K562 (cell line): ENCODE data around the gene SLC38A2. TPM values are rescaled to one million over a fixed set of nuclear protein-coding genes. Genes with fewer than 3 reads are reported as not detected.

Experiments used
- ARNT ChIP-seq, 2 experiments: fragments of 450-650 bp; IDR thresholded peaks; 2 replicates each; pipeline ENCODE4 v1.6.1; 2016; ENCODE audit warnings: mild to moderate bottlenecking in 1 of 2
- DNMT1 ChIP-seq: fragments of 450-650 bp; IDR thresholded peaks from 2 replicates; pipeline ENCODE4 v1.6.1; 2016; ENCODE audit warnings: antibody characterized with exemption, mild to moderate bottlenecking
- IRF1 ChIP-seq: sonication (generic); formaldehyde crosslinking; IDR thresholded peaks from 2 replicates; pipeline ENCODE4 v1.8.0; 2022; ENCODE audit warnings: missing genetic modification reagents, mild to moderate bottlenecking, borderline replicate concordance
- KDM1A ChIP-seq, 2 experiments: fragments of 450-650 bp; IDR thresholded peaks; 2 replicates each; pipeline ENCODE4 v1.6.1; 2016; ENCODE audit warnings: mild to moderate bottlenecking in 2 of 2
- NFXL1 ChIP-seq: fragments of 450-650 bp; formaldehyde crosslinking; IDR thresholded peaks from 2 replicates; pipeline ENCODE4 v1.4.0; 2021; ENCODE audit warnings: mild to moderate bottlenecking
- RNF219 ChIP-seq: fragments of 250-450 bp; sonication (Bioruptor Pico); IDR thresholded peaks from 2 replicates; pipeline ENCODE4 v1.5.0; 2022; ENCODE audit warnings: mild to moderate bottlenecking
- UBTF ChIP-seq, 2 experiments: IDR thresholded peaks; 2 replicates each; pipeline ENCODE4 v1.6.1; 2012; ENCODE audit warnings: improper control_type of control experiment in 2 of 2, low read depth in 2 of 2, low read length in 2 of 2, borderline replicate concordance in 1 of 2
- ZFP30 ChIP-seq: fragments of 250-450 bp; sonication (Bioruptor Pico); IDR thresholded peaks from 2 replicates; pipeline ENCODE4 v1.8.0; 2022; ENCODE audit warnings: moderate library complexity, mild to moderate bottlenecking, inconsistent platforms, borderline replicate concordance
- ZNF311 ChIP-seq: fragments of 250-450 bp; sonication (Bioruptor Pico); IDR thresholded peaks from 2 replicates; pipeline ENCODE4 v1.4.0; 2020; ENCODE audit warnings: mild to moderate bottlenecking, moderate library complexity
- ZNF780A ChIP-seq: fragments of 250-450 bp; sonication (Bioruptor Pico); IDR thresholded peaks from 2 replicates; pipeline ENCODE4 v1.5.0; 2021; ENCODE audit warnings: mild to moderate bottlenecking
- ZSCAN32 ChIP-seq: fragments of 450-650 bp; formaldehyde crosslinking; IDR thresholded peaks from 2 replicates; pipeline ENCODE4 v1.4.0; 2020; ENCODE audit warnings: mild to moderate bottlenecking, moderate library complexity
- polyA plus RNA-seq, 8 experiments: library from polyadenylated mRNA; depleted of rRNA in 4 of 8; stranded (reverse) in 5 of 8; unstranded in 3 of 8; fragments of >200 nt; fragmentation: Nextera tagmentation in 2 of 8; fragmentation: Illumina TruSeq in 1 of 8; extraction: Ambion mirVana in 2 of 8; extraction: Trizol in 1 of 8; gene quantifications; 2 replicates each; pipeline versions ENCODE4 v1.2.1 to v1.2.3, GENCODE V29; 2011 to 2014; ENCODE audit warnings: inconsistent platforms in 1 of 8, missing spikeins in 1 of 8
- total RNA-seq, 7 experiments: library from RNA; depleted of rRNA in 6 of 7; stranded (reverse); fragments of >200 nt in 6 of 7; fragmentation: Illumina TruSeq in 2 of 7; extraction: Trizol in 2 of 7; gene quantifications; 2 replicates each; pipeline versions ENCODE4 v1.2.1 to v1.2.3, GENCODE V29; 2011 to 2021; ENCODE audit warnings: low replicate concordance in 1 of 7
- TF ChIP-seq, protein P1 (sequence below): fragments of 450-650 bp; IDR thresholded peaks from 2 replicates; pipeline ENCODE4 v1.6.1; 2016; ENCODE audit warnings: mild to moderate bottlenecking, moderate library complexity

The SLC38A2 gene
- total and polyA plus RNA-seq, 9 of the 15 experiments (the other 6 are each of a cell fraction or from before 2014, with no cell fraction given), result 98.7 to 292 (median 143) TPM

GRCh38 chr12:46385438-46385837, 12.9 kb upstream of the SLC38A2 start (continued):
- TF ChIP-seq IRF1 (CRISPR knock-in tag) (no peak), RNF219 (CRISPR knock-in tag) (no peak), ZNF780A (CRISPR knock-in tag) (no peak), ZSCAN32 (CRISPR knock-in tag) (0 out of 2 replicates have a peak, but pooled peaks have one; percentile 41), NFXL1 (CRISPR knock-in tag) (no peak), UBTF (IDR thresholded peaks at IDR 0.05; ENCODE audit: borderline replicate concordance in 1 of 2, low read depth in 2 of 2, low read length in 2 of 2) (no peak), DNMT1 (no peak), ZNF311 (CRISPR knock-in tag) (peak; percentile 53; the same call in 1 of the 2 replicates), ARNT (IDR thresholded peaks at IDR 0.05) (no peak), KDM1A (IDR thresholded peaks at IDR 0.05) (no peak), ZFP30 (no peak)
- TF ChIP-seq, protein P1, sequence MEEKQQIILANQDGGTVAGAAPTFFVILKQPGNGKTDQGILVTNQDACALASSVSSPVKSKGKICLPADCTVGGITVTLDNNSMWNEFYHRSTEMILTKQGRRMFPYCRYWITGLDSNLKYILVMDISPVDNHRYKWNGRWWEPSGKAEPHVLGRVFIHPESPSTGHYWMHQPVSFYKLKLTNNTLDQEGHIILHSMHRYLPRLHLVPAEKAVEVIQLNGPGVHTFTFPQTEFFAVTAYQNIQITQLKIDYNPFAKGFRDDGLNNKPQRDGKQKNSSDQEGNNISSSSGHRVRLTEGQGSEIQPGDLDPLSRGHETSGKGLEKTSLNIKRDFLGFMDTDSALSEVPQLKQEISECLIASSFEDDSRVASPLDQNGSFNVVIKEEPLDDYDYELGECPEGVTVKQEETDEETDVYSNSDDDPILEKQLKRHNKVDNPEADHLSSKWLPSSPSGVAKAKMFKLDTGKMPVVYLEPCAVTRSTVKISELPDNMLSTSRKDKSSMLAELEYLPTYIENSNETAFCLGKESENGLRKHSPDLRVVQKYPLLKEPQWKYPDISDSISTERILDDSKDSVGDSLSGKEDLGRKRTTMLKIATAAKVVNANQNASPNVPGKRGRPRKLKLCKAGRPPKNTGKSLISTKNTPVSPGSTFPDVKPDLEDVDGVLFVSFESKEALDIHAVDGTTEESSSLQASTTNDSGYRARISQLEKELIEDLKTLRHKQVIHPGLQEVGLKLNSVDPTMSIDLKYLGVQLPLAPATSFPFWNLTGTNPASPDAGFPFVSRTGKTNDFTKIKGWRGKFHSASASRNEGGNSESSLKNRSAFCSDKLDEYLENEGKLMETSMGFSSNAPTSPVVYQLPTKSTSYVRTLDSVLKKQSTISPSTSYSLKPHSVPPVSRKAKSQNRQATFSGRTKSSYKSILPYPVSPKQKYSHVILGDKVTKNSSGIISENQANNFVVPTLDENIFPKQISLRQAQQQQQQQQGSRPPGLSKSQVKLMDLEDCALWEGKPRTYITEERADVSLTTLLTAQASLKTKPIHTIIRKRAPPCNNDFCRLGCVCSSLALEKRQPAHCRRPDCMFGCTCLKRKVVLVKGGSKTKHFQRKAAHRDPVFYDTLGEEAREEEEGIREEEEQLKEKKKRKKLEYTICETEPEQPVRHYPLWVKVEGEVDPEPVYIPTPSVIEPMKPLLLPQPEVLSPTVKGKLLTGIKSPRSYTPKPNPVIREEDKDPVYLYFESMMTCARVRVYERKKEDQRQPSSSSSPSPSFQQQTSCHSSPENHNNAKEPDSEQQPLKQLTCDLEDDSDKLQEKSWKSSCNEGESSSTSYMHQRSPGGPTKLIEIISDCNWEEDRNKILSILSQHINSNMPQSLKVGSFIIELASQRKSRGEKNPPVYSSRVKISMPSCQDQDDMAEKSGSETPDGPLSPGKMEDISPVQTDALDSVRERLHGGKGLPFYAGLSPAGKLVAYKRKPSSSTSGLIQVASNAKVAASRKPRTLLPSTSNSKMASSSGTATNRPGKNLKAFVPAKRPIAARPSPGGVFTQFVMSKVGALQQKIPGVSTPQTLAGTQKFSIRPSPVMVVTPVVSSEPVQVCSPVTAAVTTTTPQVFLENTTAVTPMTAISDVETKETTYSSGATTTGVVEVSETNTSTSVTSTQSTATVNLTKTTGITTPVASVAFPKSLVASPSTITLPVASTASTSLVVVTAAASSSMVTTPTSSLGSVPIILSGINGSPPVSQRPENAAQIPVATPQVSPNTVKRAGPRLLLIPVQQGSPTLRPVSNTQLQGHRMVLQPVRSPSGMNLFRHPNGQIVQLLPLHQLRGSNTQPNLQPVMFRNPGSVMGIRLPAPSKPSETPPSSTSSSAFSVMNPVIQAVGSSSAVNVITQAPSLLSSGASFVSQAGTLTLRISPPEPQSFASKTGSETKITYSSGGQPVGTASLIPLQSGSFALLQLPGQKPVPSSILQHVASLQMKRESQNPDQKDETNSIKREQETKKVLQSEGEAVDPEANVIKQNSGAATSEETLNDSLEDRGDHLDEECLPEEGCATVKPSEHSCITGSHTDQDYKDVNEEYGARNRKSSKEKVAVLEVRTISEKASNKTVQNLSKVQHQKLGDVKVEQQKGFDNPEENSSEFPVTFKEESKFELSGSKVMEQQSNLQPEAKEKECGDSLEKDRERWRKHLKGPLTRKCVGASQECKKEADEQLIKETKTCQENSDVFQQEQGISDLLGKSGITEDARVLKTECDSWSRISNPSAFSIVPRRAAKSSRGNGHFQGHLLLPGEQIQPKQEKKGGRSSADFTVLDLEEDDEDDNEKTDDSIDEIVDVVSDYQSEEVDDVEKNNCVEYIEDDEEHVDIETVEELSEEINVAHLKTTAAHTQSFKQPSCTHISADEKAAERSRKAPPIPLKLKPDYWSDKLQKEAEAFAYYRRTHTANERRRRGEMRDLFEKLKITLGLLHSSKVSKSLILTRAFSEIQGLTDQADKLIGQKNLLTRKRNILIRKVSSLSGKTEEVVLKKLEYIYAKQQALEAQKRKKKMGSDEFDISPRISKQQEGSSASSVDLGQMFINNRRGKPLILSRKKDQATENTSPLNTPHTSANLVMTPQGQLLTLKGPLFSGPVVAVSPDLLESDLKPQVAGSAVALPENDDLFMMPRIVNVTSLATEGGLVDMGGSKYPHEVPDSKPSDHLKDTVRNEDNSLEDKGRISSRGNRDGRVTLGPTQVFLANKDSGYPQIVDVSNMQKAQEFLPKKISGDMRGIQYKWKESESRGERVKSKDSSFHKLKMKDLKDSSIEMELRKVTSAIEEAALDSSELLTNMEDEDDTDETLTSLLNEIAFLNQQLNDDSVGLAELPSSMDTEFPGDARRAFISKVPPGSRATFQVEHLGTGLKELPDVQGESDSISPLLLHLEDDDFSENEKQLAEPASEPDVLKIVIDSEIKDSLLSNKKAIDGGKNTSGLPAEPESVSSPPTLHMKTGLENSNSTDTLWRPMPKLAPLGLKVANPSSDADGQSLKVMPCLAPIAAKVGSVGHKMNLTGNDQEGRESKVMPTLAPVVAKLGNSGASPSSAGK, result 0 out of 2 replicates have a peak, but pooled peaks have one; percentile 13
